HepG2 (cell line): Measurements from ENCODE around the gene STXBP4. TPM values are rescaled to one million over a fixed set of nuclear protein-coding genes. Genes with fewer than 3 reads are reported as not detected.

Source experiments
- FOXK1 ChIP-seq: sonication (generic); formaldehyde crosslinking; IDR thresholded peaks from 2 replicates; pipeline ENCODE4 v1.4.0; 2020; ENCODE audit warnings: low read depth, missing genetic modification reagents, borderline replicate concordance
- IRX3 ChIP-seq: sonication (generic); formaldehyde crosslinking; IDR thresholded peaks from 2 replicates; pipeline ENCODE4 v1.8.1; 2023; ENCODE audit warnings: mild to moderate bottlenecking, low read depth, missing genetic modification reagents, borderline replicate concordance
- MLX ChIP-seq: IDR thresholded peaks from 2 replicates; pipeline ENCODE4 v1.6.1; 2016
- MZF1 ChIP-seq: sonication (generic); formaldehyde crosslinking; IDR thresholded peaks from 2 replicates; pipeline ENCODE4 v1.8.1; 2023; ENCODE audit warnings: mild to moderate bottlenecking, missing genetic modification reagents, borderline replicate concordance
- NCOA5 ChIP-seq: sonication (generic); formaldehyde crosslinking; IDR thresholded peaks from 2 replicates; pipeline ENCODE4 v1.4.0; 2020; ENCODE audit warnings: missing genetic modification reagents
- NFAT5 ChIP-seq: sonication (generic); formaldehyde crosslinking; IDR thresholded peaks from 2 replicates; pipeline ENCODE4 v1.4.0; 2020; ENCODE audit warnings: missing genetic modification reagents
- REPIN1 ChIP-seq: sonication (generic); formaldehyde crosslinking; IDR thresholded peaks from 2 replicates; pipeline ENCODE4 v1.8.0; 2022; ENCODE audit warnings: missing genetic modification reagents, low read depth, mild to moderate bottlenecking, borderline replicate concordance
- SIN3A ChIP-seq: IDR thresholded peaks from 2 replicates; pipeline ENCODE4 v1.6.1; 2011; ENCODE audit warnings: low read depth, mild to moderate bottlenecking, control low read depth, low read length, borderline replicate concordance
- SUZ12 ChIP-seq: fragments of 150-350 bp; IDR thresholded peaks from 2 replicates; pipeline ENCODE4 v1.6.1; 2014; ENCODE audit warnings: low read depth, low read length
- YY1 ChIP-seq: IDR thresholded peaks from 2 replicates; pipeline ENCODE4 v1.6.1; 2011; ENCODE audit warnings: low read length, low read depth, moderate library complexity, mild to moderate bottlenecking; ENCODE audit not compliant: insufficient read depth, insufficient replicate concordance
- ZFY ChIP-seq: sonication (generic); formaldehyde crosslinking; IDR thresholded peaks from 2 replicates; pipeline ENCODE4 v1.4.0; 2020; ENCODE audit warnings: missing genetic modification reagents
- ZNF160 ChIP-seq: sonication (generic); formaldehyde crosslinking; IDR thresholded peaks from 2 replicates; pipeline ENCODE4 v1.8.0; 2022; ENCODE audit warnings: mild to moderate bottlenecking, inconsistent platforms, missing genetic modification reagents
- ZNF451 ChIP-seq: sonication (generic); formaldehyde crosslinking; IDR thresholded peaks from 2 replicates; pipeline ENCODE4 v1.5.0; 2020; ENCODE audit warnings: mild to moderate bottlenecking, missing genetic modification reagents
- ZNF557 ChIP-seq: sonication (generic); formaldehyde crosslinking; IDR thresholded peaks from 2 replicates; pipeline ENCODE4 v1.4.0; 2020; ENCODE audit warnings: missing genetic modification reagents
- ZNF605 ChIP-seq: sonication (generic); formaldehyde crosslinking; IDR thresholded peaks from 2 replicates; pipeline ENCODE4 v1.8.0; 2022; ENCODE audit warnings: mild to moderate bottlenecking, missing genetic modification reagents
- ZNF607 ChIP-seq: sonication (generic); formaldehyde crosslinking; IDR thresholded peaks from 2 replicates; pipeline ENCODE4 v1.5.1; 2020; ENCODE audit warnings: missing genetic modification reagents, mild to moderate bottlenecking, borderline replicate concordance
- ZSCAN29 ChIP-seq: sonication (generic); formaldehyde crosslinking; conservative IDR thresholded peaks from 2 replicates; pipeline ENCODE4 v1.4.0; 2020; ENCODE audit warnings: mild to moderate bottlenecking, missing genetic modification reagents
- ZSCAN31 ChIP-seq: sonication (generic); formaldehyde crosslinking; IDR thresholded peaks from 2 replicates; pipeline ENCODE4 v1.5.0; 2020; ENCODE audit warnings: low read depth, mild to moderate bottlenecking, missing genetic modification reagents
- polyA plus RNA-seq, 8 experiments: library from polyadenylated mRNA; depleted of rRNA in 3 of 8; stranded (reverse) in 7 of 8; unstranded in 1 of 8; fragments of >200 nt; fragmentation: Illumina TruSeq in 4 of 8; extraction: Trizol in 4 of 8; gene quantifications; 2 replicates each; pipeline versions ENCODE4 v1.2.1 to v1.2.3, GENCODE V29; 2011 to 2016; ENCODE audit warnings: low read depth in 4 of 8, missing spikeins in 1 of 8, mixed read lengths in 1 of 8; ENCODE audit not compliant: insufficient read depth in 1 of 8
- total RNA-seq, 5 experiments: library from RNA; depleted of rRNA; stranded (reverse); fragments of >200 nt; fragmentation: Illumina TruSeq; extraction: Trizol; gene quantifications; 2 replicates each; pipeline ENCODE4 v1.2.3, GENCODE V29; 2016; ENCODE audit warnings: low read depth in 1 of 5

The STXBP4 gene
- total and polyA plus RNA-seq, 2 of the 13 experiments (the other 11 are each of a cell fraction or from before 2014, with no cell fraction given), result 8.5 to 36.1 TPM

- TF ChIP-seq ZNF557 (CRISPR knock-in tag) (no peak), ZNF451 (CRISPR knock-in tag) (no peak; the same call in 1 of the 2 replicates), MZF1 (CRISPR knock-in tag) (no peak), ZFY (CRISPR knock-in tag) (no peak), ZSCAN31 (0 out of 2 replicates have a peak, but pooled peaks have one; percentile 50), FOXK1 (CRISPR knock-in tag) (no peak), SIN3A (no peak), NFAT5 (CRISPR knock-in tag) (0 out of 2 replicates have a peak, but pooled peaks have one; percentile 20), MLX (CRISPR knock-in tag) (no peak), SUZ12 (no peak), YY1 (no peak), IRX3 (0 out of 2 replicates have a peak, but pooled peaks have one; percentile 22), ZNF605 (CRISPR knock-in tag) (0 out of 2 replicates have a peak, but pooled peaks have one; percentile 35), ZSCAN29 (0 out of 2 replicates have a peak, but pooled peaks have one; percentile 18), ZNF607 (CRISPR knock-in tag) (peak; percentile 61; the same call in 1 of the 2 replicates), NCOA5 (CRISPR knock-in tag) (no peak), REPIN1 (peak; percentile 54), ZNF160 (no peak)
Measured at GRCh38 chr17:54968988-54969332, 395 bp downstream of the STXBP4 start (continued).
